ENCODE data around the gene MAPK8. TPM values are rescaled to one million over a fixed set of nuclear protein-coding genes. Genes with fewer than 3 reads are reported as not detected.

MAPK8 gene
- total and polyA plus RNA-seq, 9 of the 15 experiments (the other 6 are each of a cell fraction or from before 2014, with no cell fraction given) = 6.4 to 159 (median 71.0) TPM

GRCh38 chr10:48473704-48474103 lies 167.2 kb downstream of the MAPK8 start:
- Histone ChIP-seq H3K36me3 (ENCODE audit: control insufficient read depth, insufficient read depth, low read length) (peaks cover 39% of the 10 kb centered on the region), H3K9me3 (replicated peaks; ENCODE audit: control insufficient read depth, insufficient read depth, low read depth, low read length) (peaks cover 4% of the 10 kb centered on the region), H3K4me3 (no peak overlapping the region), H3K79me2 (ENCODE audit: control insufficient read depth, insufficient read depth, low read length) (peaks cover 57% of the 10 kb centered on the region), H3K9ac (ENCODE audit: insufficient read depth in 1 of 2, low read depth in 2 of 2, low read length in 2 of 2) (no peak overlapping the region), H3K9me1 (ENCODE audit: control insufficient read depth, insufficient read depth, low read length) (no peaks in the 10 kb centered on the region), H3K27me3 (ENCODE audit: control insufficient read depth in 2 of 2, insufficient read depth in 2 of 2, low read length in 2 of 2) (no peaks in the 10 kb centered on the region; a peak in 1 of 5 replicates), H3K4me2 (ENCODE audit: insufficient read depth, low read length) (no peak overlapping the region), H4K20me1 (replicated peaks; ENCODE audit: control insufficient read depth, insufficient read depth, low read length) (no peaks in the 10 kb centered on the region), H3K4me1 (replicated peaks in 1 of 2; ENCODE audit: control insufficient read depth in 2 of 2, insufficient read depth in 2 of 2, low read length in 2 of 2) (peaks cover 71 to 84% of the 10 kb centered on the region in 2 experiments), H2AFZ (ENCODE audit: low read depth, low read length) (no peak overlapping the region), H3K27ac (ENCODE audit: extremely low read depth, low read depth, low read length) (0 out of 3 replicates have a peak overlapping the region, but pooled peaks have one; percentile 7)
- BruUV-seq (replicated peaks) = no TSS peak
- in situ Hi-C loops (cut with MboI) (no loop called here), intact Hi-C loops (cut with micrococcal nuclease) (loop anchor here (5.0 kb wide), 1 partner anchor 41 kb away; no protein-coding TSS in a partner anchor)
- DNase-seq (ENCODE audit: extremely low read depth in 1 of 4, low spot score in 3 of 4) = no peak
- WGBS (ENCODE audit: insufficient coverage, low coverage, missing lambda C conversion rate) = 90% methylated on average over 5 of the region's 5 CpGs
- no peak for ATAC-seq
- POLR2A ChIA-PET = no interaction called here
- TF ChIP-seq TRIM24 (IDR thresholded peaks at IDR 0.05) (no peak), NELFE (IDR thresholded peaks at IDR 0.05; ENCODE audit: insufficient read depth, insufficient read length) (no peak), DMBX1 (CRISPR knock-in tag; IDR thresholded peaks at IDR 0.05; ENCODE audit: borderline replicate concordance) (peak; percentile 41; the same call in 1 of the 2 replicates), WHSC1 (IDR thresholded peaks at IDR 0.05; ENCODE audit: low read length) (no peak), DEAF1 (CRISPR knock-in tag; IDR thresholded peaks at IDR 0.05) (no peak), BCL6 (CRISPR knock-in tag; IDR thresholded peaks at IDR 0.05) (no peak), NUFIP1 (IDR thresholded peaks at IDR 0.05; ENCODE audit: partially characterized antibody) (no peak)
- CTCF ChIA-PET (ENCODE audit: low intra/inter-chr PET ratio) = no interaction called here
- FAIRE-seq = no peak

Measured in K562 (cell line).